ENCODE results near the gene PRPH. TPM values are rescaled to one million over a fixed set of nuclear protein-coding genes. Genes with fewer than 3 reads are reported as not detected.

PRPH gene
- total and polyA plus RNA-seq, 9 of the 15 experiments (the other 6 are each of a cell fraction or from before 2014, with no cell fraction given) = 0.27 to 1.9 (median 1.3) TPM; not detected in 1

DNA sequence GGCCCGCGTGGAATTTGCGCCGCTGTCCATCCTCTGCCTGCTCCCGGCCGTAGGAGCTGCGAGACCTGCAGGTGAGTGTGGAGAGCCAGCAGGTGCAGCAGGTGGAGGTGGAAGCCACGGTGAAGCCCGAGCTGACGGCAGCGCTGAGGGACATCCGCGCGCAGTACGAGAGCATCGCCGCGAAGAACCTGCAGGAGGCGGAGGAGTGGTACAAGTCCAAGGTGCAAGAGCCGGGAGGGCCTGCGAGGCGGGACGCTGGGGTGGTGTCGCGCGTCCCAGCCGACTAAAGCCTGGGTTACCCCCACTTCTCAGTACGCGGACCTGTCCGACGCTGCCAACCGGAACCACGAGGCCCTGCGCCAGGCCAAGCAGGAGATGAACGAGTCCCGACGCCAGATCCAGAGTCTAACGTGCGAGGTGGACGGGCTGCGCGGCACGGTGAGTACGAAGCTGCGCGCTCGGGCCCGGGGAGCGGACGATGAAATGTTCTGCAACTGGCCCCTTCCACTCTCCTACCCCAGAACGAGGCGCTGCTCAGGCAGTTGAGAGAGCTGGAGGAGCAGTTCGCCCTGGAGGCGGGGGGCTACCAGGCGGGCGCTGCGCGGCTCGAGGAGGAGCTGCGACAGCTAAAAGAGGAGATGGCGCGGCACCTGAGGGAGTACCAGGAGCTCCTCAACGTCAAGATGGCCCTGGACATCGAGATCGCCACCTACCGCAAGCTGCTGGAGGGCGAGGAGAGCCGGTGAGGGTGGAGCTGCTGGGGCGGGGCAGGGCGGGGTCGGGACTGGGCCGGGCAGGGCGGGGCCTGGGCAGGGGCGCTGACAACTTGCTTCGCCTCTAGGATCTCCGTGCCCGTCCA lies 2.1 kb downstream of the PRPH start (continued):
- TF ChIP-seq FOXP1 (CRISPR knock-in tag; IDR thresholded peaks at IDR 0.05) (0 out of 2 replicates have a peak, but pooled peaks have one; percentile 66), IRF2 (CRISPR knock-in tag; IDR thresholded peaks at IDR 0.05) (no peak; the same call in 1 of the 2 replicates), YY1 (IDR thresholded peaks at IDR 0.05; ENCODE audit: borderline replicate concordance in 1 of 3, control insufficient read depth in 1 of 3, extremely low read depth in 1 of 3, insufficient read depth in 3 of 3, insufficient read length in 1 of 3, insufficient replicate concordance in 2 of 3, low read depth in 1 of 3, low read length in 2 of 3) (peak in 2 of 3 experiments; percentile 66 to 80), ILF3 (IDR thresholded peaks at IDR 0.05; ENCODE audit: borderline replicate concordance) (no peak), BCOR (IDR thresholded peaks at IDR 0.05) (peak; percentile 29; the same call in 1 of the 2 replicates), CHD1 (IDR thresholded peaks at IDR 0.05; ENCODE audit: low read length) (peak; percentile 63), SETDB1 (IDR thresholded peaks at IDR 0.05; ENCODE audit: low read length) (no peak), GABPB2 (CRISPR knock-in tag; conservative IDR thresholded peaks at IDR 0.05) (no peak), HMGN3 (IDR thresholded peaks at IDR 0.05; ENCODE audit: borderline replicate concordance, extremely low read depth, insufficient read length, low read depth, low read length) (no peak), CTBP1 (IDR thresholded peaks at IDR 0.05; ENCODE audit: borderline replicate concordance) (peak; percentile 73), ZNF175 (CRISPR knock-in tag; IDR thresholded peaks at IDR 0.05; ENCODE audit: low read depth) (0 out of 2 replicates have a peak, but pooled peaks have one; percentile 39), ZNF584 (CRISPR knock-in tag; IDR thresholded peaks at IDR 0.05; ENCODE audit: low read depth) (no peak), ZEB2 (IDR thresholded peaks at IDR 0.05) (peak; percentile 94; the same call in 1 of the 2 replicates), RCOR1 (IDR thresholded peaks at IDR 0.05; ENCODE audit: borderline replicate concordance in 1 of 2, low read depth in 2 of 2, low read length in 2 of 2) (peak in 1 of 2 experiments; percentile 63; a peak in 1 of 4 replicates), KAT8 (IDR thresholded peaks at IDR 0.05; ENCODE audit: low read depth) (no peak)
- TF ChIP-seq, protein P1, sequence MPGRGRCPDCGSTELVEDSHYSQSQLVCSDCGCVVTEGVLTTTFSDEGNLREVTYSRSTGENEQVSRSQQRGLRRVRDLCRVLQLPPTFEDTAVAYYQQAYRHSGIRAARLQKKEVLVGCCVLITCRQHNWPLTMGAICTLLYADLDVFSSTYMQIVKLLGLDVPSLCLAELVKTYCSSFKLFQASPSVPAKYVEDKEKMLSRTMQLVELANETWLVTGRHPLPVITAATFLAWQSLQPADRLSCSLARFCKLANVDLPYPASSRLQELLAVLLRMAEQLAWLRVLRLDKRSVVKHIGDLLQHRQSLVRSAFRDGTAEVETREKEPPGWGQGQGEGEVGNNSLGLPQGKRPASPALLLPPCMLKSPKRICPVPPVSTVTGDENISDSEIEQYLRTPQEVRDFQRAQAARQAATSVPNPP (IDR thresholded peaks at IDR 0.05; ENCODE audit: borderline replicate concordance, insufficient read depth, insufficient read length) = no peak
- TF ChIP-seq, protein P2, sequence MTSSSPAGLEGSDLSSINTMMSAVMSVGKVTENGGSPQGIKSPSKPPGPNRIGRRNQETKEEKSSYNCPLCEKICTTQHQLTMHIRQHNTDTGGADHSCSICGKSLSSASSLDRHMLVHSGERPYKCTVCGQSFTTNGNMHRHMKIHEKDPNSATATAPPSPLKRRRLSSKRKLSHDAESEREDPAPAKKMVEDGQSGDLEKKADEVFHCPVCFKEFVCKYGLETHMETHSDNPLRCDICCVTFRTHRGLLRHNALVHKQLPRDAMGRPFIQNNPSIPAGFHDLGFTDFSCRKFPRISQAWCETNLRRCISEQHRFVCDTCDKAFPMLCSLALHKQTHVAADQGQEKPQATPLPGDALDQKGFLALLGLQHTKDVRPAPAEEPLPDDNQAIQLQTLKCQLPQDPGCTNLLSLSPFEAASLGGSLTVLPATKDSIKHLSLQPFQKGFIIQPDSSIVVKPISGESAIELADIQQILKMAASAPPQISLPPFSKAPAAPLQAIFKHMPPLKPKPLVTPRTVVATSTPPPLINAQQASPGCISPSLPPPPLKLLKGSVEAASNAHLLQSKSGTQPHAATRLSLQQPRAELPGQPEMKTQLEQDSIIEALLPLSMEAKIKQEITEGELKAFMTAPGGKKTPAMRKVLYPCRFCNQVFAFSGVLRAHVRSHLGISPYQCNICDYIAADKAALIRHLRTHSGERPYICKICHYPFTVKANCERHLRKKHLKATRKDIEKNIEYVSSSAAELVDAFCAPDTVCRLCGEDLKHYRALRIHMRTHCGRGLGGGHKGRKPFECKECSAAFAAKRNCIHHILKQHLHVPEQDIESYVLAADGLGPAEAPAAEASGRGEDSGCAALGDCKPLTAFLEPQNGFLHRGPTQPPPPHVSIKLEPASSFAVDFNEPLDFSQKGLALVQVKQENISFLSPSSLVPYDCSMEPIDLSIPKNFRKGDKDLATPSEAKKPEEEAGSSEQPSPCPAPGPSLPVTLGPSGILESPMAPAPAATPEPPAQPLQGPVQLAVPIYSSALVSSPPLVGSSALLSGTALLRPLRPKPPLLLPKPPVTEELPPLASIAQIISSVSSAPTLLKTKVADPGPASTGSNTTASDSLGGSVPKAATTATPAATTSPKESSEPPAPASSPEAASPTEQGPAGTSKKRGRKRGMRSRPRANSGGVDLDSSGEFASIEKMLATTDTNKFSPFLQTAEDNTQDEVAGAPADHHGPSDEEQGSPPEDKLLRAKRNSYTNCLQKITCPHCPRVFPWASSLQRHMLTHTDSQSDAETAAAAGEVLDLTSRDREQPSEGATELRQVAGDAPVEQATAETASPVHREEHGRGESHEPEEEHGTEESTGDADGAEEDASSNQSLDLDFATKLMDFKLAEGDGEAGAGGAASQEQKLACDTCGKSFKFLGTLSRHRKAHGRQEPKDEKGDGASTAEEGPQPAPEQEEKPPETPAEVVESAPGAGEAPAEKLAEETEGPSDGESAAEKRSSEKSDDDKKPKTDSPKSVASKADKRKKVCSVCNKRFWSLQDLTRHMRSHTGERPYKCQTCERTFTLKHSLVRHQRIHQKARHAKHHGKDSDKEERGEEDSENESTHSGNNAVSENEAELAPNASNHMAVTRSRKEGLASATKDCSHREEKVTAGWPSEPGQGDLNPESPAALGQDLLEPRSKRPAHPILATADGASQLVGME (CRISPR knock-in tag; IDR thresholded peaks at IDR 0.05) = 0 out of 2 replicates have a peak, but pooled peaks have one; percentile 75
- TF ChIP-seq, protein P3, sequence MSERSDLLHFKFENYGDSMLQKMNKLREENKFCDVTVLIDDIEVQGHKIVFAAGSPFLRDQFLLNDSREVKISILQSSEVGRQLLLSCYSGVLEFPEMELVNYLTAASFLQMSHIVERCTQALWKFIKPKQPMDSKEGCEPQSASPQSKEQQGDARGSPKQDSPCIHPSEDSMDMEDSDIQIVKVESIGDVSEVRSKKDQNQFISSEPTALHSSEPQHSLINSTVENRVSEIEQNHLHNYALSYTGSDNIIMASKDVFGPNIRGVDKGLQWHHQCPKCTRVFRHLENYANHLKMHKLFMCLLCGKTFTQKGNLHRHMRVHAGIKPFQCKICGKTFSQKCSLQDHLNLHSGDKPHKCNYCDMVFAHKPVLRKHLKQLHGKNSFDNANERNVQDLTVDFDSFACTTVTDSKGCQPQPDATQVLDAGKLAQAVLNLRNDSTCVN (CRISPR knock-in tag; IDR thresholded peaks at IDR 0.05) = no peak

Data from K562 (cell line).